OCI-LY7 (cell line): Measurements from ENCODE around the gene ASPHD2.

Experiments used
- EZH2phosphoT487 ChIP-seq: fragments of 200-600 bp; sonication (generic); IDR thresholded peaks from 2 replicates; pipeline ENCODE4 v1.6.1; 2018; ENCODE audit warnings: low read depth, borderline replicate concordance, mild to moderate bottlenecking, mixed run types, antibody characterized with exemption, low read length, moderate library complexity, mixed read lengths
- TF ChIP-seq, protein P1 (sequence below): fragments of 200-600 bp; sonication (generic); conservative IDR thresholded peaks from 2 replicates; pipeline ENCODE4 v1.5.1; 2014; ENCODE audit warnings: mild to moderate bottlenecking, antibody characterized with exemption, low read length, moderate library complexity, mixed read lengths

DNA sequence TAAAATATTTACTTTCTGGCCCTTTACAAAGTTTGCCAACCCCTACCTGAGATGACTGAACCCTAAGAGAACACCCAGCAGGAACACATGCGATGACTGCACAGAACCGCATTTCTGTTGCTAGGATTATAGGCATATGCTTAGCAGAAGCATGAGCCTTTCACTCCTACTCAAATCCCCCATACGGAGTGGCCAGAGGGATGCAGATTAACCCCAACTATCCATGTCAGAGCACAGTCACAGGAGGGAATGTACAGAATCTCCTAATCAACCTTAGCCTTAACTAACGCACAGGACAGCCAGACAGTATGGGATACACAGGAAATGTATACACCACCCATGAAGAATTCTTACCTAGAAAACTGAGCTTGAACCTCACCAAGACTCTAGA, 48.3 kb downstream of the ASPHD2 start:
- TF ChIP-seq, protein P1, sequence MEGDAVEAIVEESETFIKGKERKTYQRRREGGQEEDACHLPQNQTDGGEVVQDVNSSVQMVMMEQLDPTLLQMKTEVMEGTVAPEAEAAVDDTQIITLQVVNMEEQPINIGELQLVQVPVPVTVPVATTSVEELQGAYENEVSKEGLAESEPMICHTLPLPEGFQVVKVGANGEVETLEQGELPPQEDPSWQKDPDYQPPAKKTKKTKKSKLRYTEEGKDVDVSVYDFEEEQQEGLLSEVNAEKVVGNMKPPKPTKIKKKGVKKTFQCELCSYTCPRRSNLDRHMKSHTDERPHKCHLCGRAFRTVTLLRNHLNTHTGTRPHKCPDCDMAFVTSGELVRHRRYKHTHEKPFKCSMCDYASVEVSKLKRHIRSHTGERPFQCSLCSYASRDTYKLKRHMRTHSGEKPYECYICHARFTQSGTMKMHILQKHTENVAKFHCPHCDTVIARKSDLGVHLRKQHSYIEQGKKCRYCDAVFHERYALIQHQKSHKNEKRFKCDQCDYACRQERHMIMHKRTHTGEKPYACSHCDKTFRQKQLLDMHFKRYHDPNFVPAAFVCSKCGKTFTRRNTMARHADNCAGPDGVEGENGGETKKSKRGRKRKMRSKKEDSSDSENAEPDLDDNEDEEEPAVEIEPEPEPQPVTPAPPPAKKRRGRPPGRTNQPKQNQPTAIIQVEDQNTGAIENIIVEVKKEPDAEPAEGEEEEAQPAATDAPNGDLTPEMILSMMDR = no peak
- no peak for TF ChIP-seq EZH2phosphoT487
